T-helper 2 cell (primary cell): Measurements from ENCODE around the gene CHTF18.
"Not testable (repeated sequence)": the region's sequence is repeated elsewhere in the genome, so short reads cannot be mapped to it uniquely, and the experiment has no call there.

Experiments used
- DNase-seq, 5 experiments: peaks; one replicate each; pipeline versions ENCODE4 v3.0.0 to v3.0.0-alpha.2; 2012 to 2022

Gene CHTF18

DNA sequence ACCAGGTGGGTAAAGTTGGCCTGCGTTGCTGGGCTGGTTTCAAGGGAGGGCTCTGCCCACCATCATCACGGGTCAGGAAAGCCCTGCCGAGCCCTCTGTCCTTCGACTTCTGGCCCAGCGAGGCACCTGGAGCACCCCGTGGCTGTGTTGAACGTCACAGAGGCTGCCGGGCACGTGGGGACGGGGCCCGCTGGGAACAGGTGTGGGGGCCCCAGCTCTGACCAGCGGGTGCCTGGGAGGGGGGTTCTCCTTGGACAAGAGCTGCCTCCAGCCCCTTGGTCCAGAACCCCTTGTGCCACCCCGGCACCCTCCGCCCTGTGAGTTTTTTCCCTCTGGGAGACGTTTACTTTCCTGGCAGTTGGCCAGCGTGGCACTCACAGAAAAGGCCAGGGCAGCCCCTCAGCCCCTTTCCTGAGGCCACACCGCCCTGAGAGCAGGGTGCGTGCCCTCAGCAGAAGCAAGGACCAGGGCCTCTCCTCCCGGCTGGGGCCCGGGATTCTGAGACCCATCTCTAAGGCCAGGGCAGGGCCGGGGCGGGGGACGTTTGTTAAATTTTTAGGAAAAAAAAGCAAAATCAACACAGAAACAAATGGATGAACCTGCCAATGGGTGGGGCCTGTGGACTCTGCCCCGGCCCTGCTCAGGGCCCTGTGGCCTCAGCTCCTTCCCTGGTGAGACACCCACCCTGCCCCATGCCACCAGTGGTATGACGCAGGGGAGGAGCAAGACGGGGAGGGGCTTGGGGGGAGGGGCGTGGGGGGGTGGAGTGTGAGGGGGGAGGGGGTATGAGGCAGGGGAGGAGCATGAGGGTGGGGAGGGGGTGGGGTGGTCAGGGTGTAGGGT, 43.4 kb downstream of the CHTF18 start:
- no peak for DNase-seq

DNA sequence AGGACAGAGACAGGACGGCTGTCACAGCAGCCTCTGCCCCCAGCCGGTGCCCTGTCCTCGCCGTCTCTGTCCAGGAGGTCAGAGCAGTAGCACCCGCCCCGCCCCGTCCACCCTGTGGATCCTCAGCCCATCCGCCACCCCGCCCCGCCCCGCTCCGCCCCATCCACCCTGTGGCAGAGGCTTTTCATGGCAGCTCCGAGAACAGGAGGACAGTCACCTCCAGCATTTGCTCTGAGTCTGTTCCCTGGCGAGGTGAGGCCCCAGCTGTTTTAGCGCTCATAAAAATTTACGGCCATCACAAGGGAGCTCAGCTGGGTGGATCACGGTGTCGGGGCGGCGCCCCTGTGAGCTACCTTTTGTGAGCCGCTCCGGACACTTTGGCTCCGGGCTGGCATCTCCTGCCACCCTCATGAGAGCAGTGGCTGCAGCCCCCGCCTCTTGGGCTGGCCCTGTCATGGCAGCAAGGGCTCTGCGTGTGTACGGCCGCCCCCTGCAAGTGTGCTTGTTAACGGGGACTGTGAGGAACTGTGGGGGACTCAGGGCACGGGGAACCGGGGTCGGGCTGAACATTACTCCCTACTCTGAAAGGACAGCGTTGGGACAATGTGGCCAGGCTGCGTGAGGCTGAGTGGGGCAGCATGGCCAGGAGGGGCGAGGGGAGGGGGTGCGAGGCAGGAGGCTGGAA, 44.4 kb downstream of the CHTF18 start:
- DNase-seq, result no peak

DNA sequence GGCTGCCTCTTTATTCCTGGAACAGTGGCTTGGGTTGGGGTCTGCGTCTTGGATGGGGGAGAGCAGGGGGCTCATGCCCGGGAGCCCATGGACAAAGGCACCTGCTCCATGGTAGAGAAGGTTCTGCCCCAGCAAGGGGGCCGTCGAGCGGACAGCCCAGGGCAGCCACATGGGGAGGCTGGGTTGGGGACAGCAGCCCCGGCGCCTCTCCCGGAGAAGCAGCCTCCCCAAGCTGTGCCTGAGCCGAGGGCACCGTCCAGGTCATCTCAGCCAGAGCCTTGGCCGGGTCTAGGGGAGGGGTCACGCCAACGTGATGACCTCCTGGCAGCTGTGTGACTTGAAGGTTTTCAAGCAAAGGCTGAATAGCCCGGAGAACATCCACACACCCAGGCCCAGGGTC, 45.0 kb downstream of the CHTF18 start:
- DNase-seq, result no peak

DNA sequence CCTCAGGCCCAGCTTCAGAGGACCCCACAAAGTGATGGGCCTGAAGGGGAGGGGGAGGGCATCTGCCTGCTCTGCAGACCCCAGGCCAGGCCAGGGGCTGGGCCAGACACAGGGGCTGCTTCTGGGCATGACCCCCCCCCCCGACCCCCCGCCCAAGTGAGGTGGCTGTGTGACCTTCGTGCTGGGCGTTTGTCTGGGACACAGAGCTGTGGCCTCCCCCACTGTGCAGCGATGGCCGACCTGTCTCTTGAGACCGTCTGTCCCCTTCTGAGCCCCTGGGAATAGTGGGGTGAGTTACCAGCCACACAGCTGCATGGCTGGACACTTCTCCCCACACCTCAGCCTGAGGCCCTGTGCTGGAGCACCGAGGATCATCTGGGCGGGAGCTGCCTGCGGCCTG, 47.0 kb downstream of the CHTF18 start:
- DNase-seq, result no peak

DNA sequence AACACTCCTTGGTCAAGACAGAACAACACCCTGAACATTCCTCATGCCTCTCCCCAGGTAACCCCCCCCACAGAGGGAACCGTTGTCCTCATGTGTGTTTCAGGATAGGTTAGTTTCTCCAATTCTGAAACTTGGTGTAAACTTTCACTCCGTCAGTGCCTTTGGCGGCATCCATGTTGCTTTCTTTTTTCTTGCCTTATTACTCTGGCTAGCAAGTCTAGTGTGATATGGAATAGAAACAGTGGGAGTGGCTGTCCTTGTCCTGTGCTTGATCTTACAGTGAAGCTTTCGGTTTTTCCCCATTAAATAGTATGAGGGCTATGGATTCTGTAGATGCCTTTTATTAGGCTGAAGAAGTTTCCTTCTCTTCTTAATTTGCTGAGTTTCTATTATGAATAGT, 47.8 kb downstream of the CHTF18 start:
- DNase-seq, result no peak

DNA sequence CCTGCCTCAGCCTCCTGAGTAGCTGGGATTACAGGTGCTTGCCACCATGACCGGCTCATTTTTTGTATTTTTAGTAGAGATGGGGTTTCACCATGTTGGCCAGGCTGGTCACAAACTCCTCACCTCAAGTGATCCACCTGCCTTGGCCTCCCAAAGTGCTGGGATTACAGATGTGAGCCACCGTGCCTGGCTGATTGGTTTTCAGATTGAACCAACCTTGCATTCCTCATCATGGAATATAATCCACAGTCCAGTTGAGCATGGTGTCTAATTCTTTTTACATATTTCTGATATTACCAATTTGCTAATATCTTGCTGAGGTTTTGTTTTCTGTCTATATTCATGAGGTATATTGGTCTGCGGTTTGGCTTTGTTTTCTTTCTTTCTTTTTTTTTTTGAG, 48.4 kb downstream of the CHTF18 start:
- DNase-seq, result not testable (repeated sequence)

DNA sequence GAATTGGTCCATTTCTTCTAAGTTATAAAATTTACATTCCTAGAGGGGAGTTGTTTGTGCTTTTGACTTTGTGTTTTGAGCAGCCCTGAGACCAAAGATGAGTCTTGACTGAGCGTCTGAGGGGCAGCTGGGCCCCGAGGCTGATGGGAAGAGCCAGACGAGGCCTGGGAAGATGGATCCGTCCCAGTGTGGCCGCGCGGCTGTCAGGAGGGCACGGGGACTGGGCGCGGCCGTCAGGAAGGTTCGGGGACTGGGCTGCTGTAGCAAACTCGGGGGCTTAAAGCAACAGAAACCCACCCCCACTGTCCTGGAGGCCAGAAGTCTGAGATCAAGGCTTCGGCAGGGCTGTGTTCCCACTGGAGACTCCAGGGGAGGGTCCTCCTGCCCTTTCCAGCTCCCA, 50.3 kb downstream of the CHTF18 start:
- DNase-seq, result no peak

DNA sequence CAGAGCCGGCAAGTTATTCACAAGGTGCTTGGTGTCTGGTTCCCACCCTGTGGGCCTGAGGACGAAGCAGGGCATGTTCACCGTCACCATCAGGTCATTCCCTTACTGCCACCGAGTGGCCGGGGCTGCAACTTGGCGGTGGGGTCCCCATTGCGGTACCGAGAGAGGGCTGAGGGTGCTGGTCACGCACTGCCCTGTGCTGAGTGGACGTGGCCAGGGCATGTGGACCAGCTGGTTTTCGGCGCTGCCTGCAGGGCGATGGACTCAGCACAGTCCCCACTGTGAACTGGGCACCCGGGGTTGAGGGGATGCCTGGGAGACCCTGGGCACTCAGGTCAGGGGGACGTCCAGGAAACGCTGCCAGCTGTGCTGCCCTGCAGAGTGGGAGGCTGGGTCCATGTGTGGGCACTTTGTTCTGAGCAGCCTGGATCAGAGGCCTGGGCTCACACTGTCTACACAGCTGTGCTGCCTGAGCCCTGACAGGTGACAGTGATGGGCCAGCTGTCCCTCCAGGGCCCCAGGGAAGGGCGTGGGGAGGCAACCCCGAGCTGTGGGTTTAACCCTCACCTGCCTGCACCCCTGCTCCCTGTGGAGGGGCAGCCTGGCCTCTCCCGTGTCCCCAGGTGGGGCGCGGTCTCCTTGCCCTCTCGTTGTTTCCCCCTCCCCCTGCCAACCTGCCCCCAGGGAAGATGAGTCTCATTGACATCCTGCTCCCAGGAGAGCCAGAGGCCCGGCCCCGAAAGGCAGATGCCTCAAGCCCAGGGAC, 51.4 kb downstream of the CHTF18 start:
- no peak for DNase-seq

DNA sequence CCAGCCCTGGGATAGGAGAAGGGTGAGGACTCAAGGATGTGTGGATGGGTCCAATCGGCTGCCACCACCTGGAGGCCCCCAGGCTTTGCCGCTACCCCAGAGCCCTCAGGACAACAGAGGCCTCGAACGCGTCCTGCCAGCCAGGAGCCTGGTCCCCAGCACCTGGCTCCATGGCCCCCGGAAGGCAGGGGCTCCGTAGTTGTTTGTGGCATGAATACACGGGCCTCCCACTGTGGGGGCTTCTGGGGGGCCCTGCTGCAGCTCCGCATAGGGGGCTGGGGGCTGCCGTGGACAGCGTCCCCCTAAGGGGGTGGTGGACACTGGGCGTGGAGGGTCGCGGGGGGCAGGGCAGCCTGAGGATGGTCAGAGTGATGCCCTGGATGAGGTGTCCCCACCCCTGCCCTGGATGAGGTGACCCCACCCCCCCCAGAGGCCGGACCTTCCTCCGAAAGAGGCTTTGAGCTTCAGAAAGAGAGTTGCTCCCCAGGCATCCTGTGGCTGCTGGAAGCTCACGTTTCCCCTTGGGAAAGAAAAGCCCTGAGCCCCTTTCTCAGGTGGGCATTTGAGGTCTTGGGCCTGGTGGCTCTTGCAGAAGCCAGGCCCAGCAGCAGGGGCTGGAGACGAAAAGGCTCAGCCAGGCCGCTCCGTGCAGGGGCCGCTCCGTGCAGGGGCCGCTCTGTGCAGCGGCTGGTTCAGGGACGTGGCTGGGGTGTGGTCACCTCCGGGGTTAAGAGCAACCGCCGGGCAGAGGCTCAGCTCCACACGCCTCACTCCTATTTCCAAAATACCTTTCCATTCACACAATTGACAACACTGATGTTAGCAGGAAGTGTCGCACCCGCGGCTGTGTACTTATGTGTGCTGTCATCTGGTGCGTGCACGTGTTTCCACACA, 52.4 kb downstream of the CHTF18 start:
- no peak for DNase-seq

DNA sequence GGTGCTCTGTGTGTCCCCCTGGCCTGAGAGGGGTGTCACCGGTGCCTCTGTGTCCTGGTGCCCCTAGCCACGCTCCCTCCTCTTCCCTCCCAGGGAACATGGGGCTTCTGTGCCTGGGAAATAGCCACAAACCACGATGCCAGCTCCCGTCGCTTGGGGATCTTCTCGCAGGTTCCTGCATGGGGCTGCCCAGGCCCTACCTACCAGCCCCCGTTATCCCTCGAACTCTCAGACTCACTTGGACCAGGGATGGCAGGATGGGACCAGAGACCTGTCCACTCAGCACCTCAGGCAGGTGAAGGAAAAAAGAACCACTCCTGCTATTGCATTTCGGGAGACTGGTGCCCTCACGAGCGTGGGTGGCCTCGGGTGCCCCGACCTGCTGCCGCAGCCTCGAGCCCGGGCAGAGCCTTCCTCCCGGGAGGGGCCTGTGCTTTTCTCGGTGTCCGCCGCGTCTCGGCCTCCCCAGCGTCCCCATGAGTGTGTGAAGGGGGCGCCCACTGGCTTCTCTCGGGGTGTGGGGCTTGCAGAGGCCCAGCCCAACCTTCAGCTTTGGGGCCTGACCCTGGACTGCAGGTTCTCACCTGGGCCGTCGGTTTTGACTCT, 53.1 kb downstream of the CHTF18 start:
- DNase-seq, result no peak

DNA sequence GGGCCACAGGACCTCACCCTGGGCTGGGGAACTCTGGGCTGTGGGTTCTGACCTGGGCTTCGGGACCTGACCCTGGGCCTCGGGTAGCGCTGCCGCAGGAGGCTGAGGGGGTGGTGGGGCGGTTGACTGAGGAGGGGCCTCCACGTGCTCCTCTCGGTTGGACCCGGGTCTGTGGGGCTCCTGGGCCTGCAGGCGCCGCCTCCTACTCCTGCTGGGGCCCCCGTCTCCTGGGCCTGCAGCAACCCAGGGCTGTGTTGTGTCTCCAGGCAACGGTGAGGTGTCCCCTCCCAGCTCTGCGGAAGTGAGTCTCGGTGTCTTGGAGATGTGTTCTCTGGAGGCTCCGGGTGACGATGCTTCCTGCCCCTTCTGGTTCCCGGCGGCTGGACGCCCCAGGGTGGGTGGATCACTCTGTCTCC, 53.6 kb downstream of the CHTF18 start:
- peak in 1 of 5 experiments; percentile 12 for DNase-seq

DNA sequence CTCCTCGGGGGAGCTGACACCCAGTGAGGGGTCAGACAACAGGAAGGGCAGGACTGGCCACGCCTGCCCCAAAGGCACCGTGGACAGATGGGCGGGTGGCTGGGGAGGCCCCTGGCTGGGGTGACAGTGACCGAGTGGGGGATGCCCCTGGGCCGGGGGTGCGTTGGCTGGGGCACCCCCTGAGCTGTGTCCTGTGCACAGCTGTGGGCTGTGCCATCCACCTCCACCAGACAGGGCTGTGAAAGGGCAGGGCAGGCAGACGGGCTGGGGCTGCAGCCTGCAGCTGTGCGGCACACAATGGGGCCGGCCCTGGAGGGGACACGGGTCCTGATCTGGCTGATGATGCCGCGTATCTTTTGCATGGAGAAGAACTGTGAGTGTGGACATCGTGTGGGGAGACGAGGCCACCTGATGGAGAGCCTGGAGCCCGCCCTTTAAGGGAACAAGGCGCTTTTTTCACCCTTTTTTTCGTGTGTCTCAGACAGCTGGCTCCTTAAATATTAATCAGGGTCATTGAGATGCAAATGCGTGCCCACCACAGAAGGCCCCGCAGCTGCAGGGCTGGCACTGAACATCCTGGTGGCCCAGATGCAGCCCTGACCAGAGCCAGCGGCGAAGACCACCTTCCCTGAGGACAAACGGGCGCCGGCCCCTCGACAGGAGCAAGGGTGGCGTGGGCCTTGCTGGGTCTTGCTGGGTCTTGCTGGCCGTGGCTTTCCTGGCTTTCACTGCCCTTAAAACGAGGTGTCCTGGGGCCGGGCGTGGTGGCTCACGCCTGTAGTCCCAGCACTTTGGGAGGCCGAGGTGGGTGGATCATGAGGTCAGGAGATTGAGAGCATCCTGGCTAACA, 54.5 kb downstream of the CHTF18 start:
- DNase-seq, result no peak

DNA sequence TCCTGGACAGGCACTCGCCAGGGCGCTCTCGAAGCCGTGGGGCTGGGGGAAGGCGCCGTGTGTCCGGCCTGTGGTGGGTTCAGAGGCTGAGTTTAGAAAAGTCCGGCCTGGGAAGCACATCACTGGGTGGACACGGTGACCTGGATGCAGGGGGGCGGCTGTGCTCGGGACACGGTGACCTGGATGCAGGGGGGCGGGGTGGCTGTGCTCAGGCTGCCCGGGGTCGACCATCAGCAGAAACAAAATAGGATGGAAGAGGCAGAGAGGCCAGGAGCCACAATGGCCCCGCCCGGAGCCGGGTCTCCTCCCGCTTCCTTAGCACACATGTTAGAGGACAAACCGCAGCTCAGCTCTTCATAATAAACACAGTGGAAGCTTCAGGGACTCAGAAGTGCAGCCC, 55.4 kb downstream of the CHTF18 start:
- DNase-seq, result no peak

DNA sequence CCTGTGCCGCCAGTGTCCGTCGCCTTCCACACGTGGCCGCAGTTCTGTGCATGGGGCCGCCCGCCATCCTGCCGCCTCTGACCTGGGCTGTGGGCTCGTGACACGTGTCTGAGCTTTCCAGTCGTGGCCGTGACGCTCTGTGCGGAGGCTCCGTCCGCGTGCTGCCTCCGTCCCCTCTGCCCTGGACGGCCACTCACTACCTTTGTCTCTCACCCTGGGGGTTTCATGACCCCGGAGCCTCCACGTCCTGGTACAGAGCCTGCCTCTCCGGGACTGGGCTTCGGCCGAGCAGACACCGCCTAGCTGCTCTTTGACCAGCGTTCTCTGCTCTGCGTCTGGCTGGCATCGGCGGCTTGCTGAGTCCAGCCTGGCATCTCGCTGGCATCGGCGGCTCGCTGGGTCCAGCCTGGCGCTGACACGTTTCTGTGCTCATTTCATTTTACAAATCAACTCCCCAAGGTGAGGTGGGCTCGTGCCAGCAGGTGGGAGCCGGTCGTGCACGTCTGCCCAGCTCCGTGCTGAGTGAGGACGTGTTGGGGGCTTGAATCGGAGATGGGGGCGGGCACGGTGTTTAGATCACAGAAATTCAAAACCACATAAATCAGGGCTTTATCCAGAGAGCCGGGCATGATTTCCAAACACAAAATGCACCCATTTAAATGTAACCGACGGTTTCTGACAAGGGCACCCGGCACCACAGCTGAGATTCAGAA, 56.4 kb downstream of the CHTF18 start:
- DNase-seq, result no peak

DNA sequence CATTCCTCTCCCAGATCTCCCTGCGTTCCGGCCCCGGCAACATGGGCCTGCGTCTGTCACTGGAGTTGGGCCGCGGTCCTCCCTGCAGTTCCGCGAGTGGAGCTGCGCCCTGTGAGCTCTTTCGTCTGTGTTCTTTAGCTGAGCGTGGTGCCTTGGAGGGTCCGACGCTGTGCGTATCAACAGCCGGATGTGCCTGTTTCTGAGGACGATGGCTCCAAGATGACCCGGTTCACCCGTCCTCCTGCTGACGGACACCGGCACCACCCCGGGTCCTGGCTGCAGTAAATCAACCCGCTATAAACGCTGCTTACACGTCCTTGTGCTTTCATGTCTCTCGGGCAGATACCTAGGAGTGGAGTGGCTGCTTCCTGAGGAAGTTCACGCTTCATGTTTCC, 56.9 kb downstream of the CHTF18 start:
- no peak for DNase-seq

DNA sequence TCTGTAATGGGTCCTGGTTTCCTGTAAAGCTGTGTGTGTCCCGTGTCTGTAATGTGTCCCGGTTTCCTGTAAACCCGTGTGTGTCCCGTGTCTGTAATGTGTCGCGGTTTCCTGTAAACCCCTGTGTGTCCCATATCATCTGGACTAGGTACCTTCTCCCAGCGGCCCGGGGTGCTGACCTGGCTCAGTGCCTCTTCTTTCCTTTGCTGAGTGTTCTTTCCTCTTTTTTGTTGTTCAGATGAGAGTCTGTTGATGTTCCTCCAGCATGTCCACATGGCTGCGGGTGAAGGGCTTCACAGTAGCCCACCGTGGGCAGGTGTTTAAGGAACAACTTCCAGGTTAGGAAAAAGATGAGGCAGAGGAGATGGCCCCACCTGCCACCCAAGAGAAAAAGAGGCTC, 58.7 kb downstream of the CHTF18 start:
- DNase-seq, result no peak
